Caco-2 (cell line): ENCODE results near the gene CCDC185. TPM values are rescaled to one million over a fixed set of nuclear protein-coding genes. Genes with fewer than 3 reads are reported as not detected.

Experiments
- BruUV-seq: library from RNA; stranded (reverse); fragments of 400-500 nt; replicated peaks from 2 replicates; lab custom pipeline; 2021; lab: Mats Ljungman, UMichigan
- CTCF ChIA-PET: fragments of 300-600 bp; sonication (Branson Sonifier 250); formaldehyde crosslinking; loops from one replicate; lab custom pipeline; 2022; ENCODE audit warnings: antibody characterized with exemption; lab: Charles Lee
- POLR2A ChIA-PET: fragments of 300-600 bp; sonication (Branson Sonifier 250); formaldehyde crosslinking; loops from one replicate; lab custom pipeline; 2022; ENCODE audit warnings: antibody characterized with exemption; lab: Charles Lee
- DNase-seq, 2 experiments: peaks; one replicate each; pipeline versions ENCODE4 v3.0.0 to v3.0.0-alpha.2; 2020 to 2022
- H3K27me3 ChIP-seq: replicated peaks from 2 replicates; pipeline ENCODE4 v1.6.0; 2011; ENCODE audit warnings: low read length; ENCODE audit not compliant: control insufficient read depth, insufficient read depth
- H3K36me3 ChIP-seq: 2 replicates; pipeline ENCODE4 v1.5.1; 2011; ENCODE audit warnings: low read length; ENCODE audit not compliant: control insufficient read depth, insufficient read depth
- H3K4me1 ChIP-seq: fragments of 250-450 bp; sonication (Bioruptor Pico); 2 replicates; pipeline ENCODE4 v1.5.1; 2020; ENCODE audit warnings: mild to moderate bottlenecking
- H3K4me3 ChIP-seq: 2 replicates; pipeline ENCODE4 v1.5.1; 2011; ENCODE audit warnings: low read depth, mild to moderate bottlenecking, control low read depth, low read length
- H3K9me3 ChIP-seq: fragments of 250-450 bp; sonication (Bioruptor Pico); 2 replicates; pipeline ENCODE4 v1.5.1; 2020; ENCODE audit warnings: mild to moderate bottlenecking, moderate library complexity
- H3K27ac Mint-ChIP-seq: one replicate; pipeline ENCODE4 v1.8.0; 2022; ENCODE audit warnings: mixed read lengths; ENCODE audit not compliant: unreplicated experiment
- H3K27me3 Mint-ChIP-seq: one replicate; pipeline ENCODE4 v1.8.0; 2022; ENCODE audit warnings: mixed read lengths; ENCODE audit not compliant: insufficient read depth, unreplicated experiment
- H3K36me3 Mint-ChIP-seq: one replicate; pipeline ENCODE4 v1.8.0; 2022; ENCODE audit warnings: mild to moderate bottlenecking, mixed read lengths; ENCODE audit not compliant: insufficient read depth, unreplicated experiment
- H3K4me1 Mint-ChIP-seq: one replicate; pipeline ENCODE4 v1.8.0; 2022; ENCODE audit warnings: low read depth, mixed read lengths; ENCODE audit not compliant: unreplicated experiment
- H3K4me3 Mint-ChIP-seq: one replicate; pipeline ENCODE4 v1.8.0; 2022; ENCODE audit warnings: mild to moderate bottlenecking, moderate library complexity, mixed read lengths; ENCODE audit not compliant: unreplicated experiment
- H3K9me3 Mint-ChIP-seq: one replicate; pipeline ENCODE4 v1.8.0; 2022; ENCODE audit warnings: mixed read lengths; ENCODE audit not compliant: unreplicated experiment
- CTCF ChIP-seq, 2 experiments: fragments of 200-600 bp in 1 of 2; IDR thresholded peaks; 1 replicate in 1 of 2; 2 replicates in 1 of 2; pipeline versions ENCODE4 v1.5.1 to v1.8.0; 2011 to 2022; ENCODE audit warnings: antibody characterized with exemption in 1 of 2, control low read depth in 1 of 2, inconsistent platforms in 1 of 2, low read depth in 1 of 2, low read length in 1 of 2, mild to moderate bottlenecking in 1 of 2, moderate library complexity in 1 of 2; ENCODE audit not compliant: insufficient read depth in 1 of 2, severe bottlenecking in 1 of 2, unreplicated experiment in 1 of 2
- intact Hi-C: fragments of 100-400 bp; cut with micrococcal nuclease; formaldehyde crosslinking; loops from one replicate; pipeline ENCODE4 v1.10.0; 2022; ENCODE audit not compliant: unreplicated experiment
- total RNA-seq: library from RNA; stranded (reverse); gene quantifications from 2 replicates; pipeline ENCODE4 v1.2.3, GENCODE V29; 2022

Gene CCDC185
- total RNA-seq, 1 experiment from 2014 or later, result not detected

- CTCF ChIA-PET, result interaction anchor here (0.6 kb wide), 1 partner anchor 171 kb away, joined by 6 read pairs; no protein-coding TSS in a partner anchor
- BruUV-seq, result no TSS peak
These were observed 19.1 kb upstream of the CCDC185 start for GRCh38 chr1:223374064-223374610.

GRCh38 chr1:223378754-223379153, 14.5 kb upstream of the CCDC185 start:
- H3K36me3 ChIP-seq, result no peaks in the 10 kb centered on the region
- Mint-ChIP-seq H3K4me3 (no peak overlapping the region), H3K27me3 (peaks cover 4% of the 10 kb centered on the region), H3K27ac (no peak overlapping the region), H3K4me1 (no peaks in the 10 kb centered on the region), H3K36me3 (peaks cover 6% of the 10 kb centered on the region), H3K9me3 (peaks cover 16% of the 10 kb centered on the region)
- intact Hi-C loops, result no loop called here
- TF ChIP-seq CTCF (IDR thresholded peaks at IDR 0.05; ENCODE audit: insufficient read depth in 1 of 2, low read depth in 1 of 2, low read length in 1 of 2, severe bottlenecking in 1 of 2, unreplicated experiment in 1 of 2), result no peak
- no peaks in the 10 kb centered on the region for H3K27me3 ChIP-seq
- H3K4me1 ChIP-seq, result no peaks in the 10 kb centered on the region
- H3K4me3 ChIP-seq, result no peak overlapping the region
- ChIA-PET POLR2A (no interaction called here), CTCF (no interaction called here)
- no TSS peak for BruUV-seq
- peaks cover 4% of the 10 kb centered on the region for H3K9me3 ChIP-seq
- DNase-seq, result no peak

More at GRCh38 chr1:223374064-223374610, 19.1 kb upstream of the CCDC185 start:
- Histone ChIP-seq H3K27me3 (no peaks in the 10 kb centered on the region), H3K9me3 (peaks cover 4% of the 10 kb centered on the region), H3K36me3 (no peaks in the 10 kb centered on the region), H3K4me3 (no peak overlapping the region), H3K4me1 (no peaks in the 10 kb centered on the region)
- H3K4me3 Mint-ChIP-seq, result no peak overlapping the region
- POLR2A ChIA-PET, result interaction anchor here (0.7 kb wide), 1 partner anchor 256 kb away, joined by 3 read pairs; no protein-coding TSS in a partner anchor
- no peaks in the 10 kb centered on the region for H3K27me3 Mint-ChIP-seq
- intact Hi-C loops, result no loop called here
- TF ChIP-seq CTCF (IDR thresholded peaks at IDR 0.05; ENCODE audit: insufficient read depth in 1 of 2, low read depth in 1 of 2, low read length in 1 of 2, severe bottlenecking in 1 of 2, unreplicated experiment in 1 of 2), result no peak
- no peaks in the 10 kb centered on the region for H3K4me1 Mint-ChIP-seq
- DNase-seq, result no peak
- peaks cover 6% of the 10 kb centered on the region for H3K36me3 Mint-ChIP-seq
- peaks cover 20% of the 10 kb centered on the region for H3K9me3 Mint-ChIP-seq
- no peak overlapping the region for H3K27ac Mint-ChIP-seq

GRCh38 chr1:223386013-223386412, 7.2 kb upstream of the CCDC185 start:
- H3K4me1 ChIP-seq, result no peaks in the 10 kb centered on the region
- no peaks in the 10 kb centered on the region for H3K27me3 ChIP-seq
- ChIA-PET POLR2A (no interaction called here), CTCF (interaction anchor here (0.7 kb wide), 2 partner anchors 555 to 1102 kb away, joined by 3 to 5 read pairs; no protein-coding TSS in a partner anchor)
- no peak overlapping the region for H3K4me3 ChIP-seq
- H3K27me3 Mint-ChIP-seq, result peaks cover 4% of the 10 kb centered on the region
- no peaks in the 10 kb centered on the region for H3K36me3 ChIP-seq
- no peaks in the 10 kb centered on the region for H3K36me3 Mint-ChIP-seq
- intact Hi-C loops, result no loop called here
- no peaks in the 10 kb centered on the region for H3K9me3 ChIP-seq
- no peaks in the 10 kb centered on the region for H3K9me3 Mint-ChIP-seq
- no peaks in the 10 kb centered on the region for H3K4me1 Mint-ChIP-seq
- BruUV-seq, result no TSS peak
- no peak overlapping the region for H3K27ac Mint-ChIP-seq
- DNase-seq, result no peak
- H3K4me3 Mint-ChIP-seq, result no peak overlapping the region
- TF ChIP-seq CTCF (IDR thresholded peaks at IDR 0.05; ENCODE audit: insufficient read depth in 1 of 2, low read depth in 1 of 2, low read length in 1 of 2, severe bottlenecking in 1 of 2, unreplicated experiment in 1 of 2), result no peak
